GM18870 (cell line): ENCODE results near the gene FA2H.
"Not testable (repeated sequence)": the region's sequence is repeated elsewhere in the genome, so short reads cannot be mapped to it uniquely, and the experiment has no call there.

Experiments
- ATAC-seq: cut with Tn5 transposase; IDR thresholded peaks from one replicate; pipeline ENCODE4 v1.9.1; 2021; ENCODE audit warnings: moderate library complexity; ENCODE audit not compliant: unreplicated experiment

The FA2H gene

DNA sequence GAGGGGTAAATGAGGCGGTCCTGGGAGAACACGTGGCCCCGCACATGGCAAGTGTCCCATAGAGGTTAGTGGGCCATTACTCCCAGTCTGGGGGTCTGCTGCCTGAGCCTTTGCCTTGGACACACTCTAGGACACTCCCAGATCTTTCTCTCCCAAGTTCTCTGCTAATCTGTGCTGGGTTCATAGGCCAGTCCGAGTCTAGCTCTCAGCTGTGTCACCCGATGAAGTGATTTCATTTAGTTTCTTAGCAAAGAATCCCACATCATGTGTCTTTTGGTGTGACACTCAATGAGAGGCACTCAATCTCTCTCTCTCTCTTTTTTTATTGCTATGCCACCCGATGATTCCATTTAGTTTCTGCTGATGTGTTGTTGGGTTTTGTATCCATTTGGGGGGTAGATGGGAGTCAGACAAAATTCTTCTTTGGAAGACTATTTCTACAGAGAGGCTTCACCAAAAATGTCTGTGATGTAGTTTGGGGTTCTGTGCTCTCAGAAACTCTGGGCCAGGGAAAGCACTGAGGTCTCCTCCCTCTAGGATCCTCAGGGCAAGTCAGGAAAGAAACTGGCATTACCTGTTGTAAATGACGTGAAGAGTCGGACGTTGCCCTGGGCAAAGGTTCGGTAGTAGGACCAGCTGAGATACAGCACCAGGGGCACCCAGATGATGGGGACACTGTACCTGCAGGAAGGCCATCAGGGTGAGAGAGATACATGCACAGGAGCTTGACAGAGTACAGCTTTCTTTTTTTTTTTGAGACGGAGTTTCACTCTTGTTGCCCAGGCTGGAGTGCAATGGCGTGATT, 48.8 kb downstream of the FA2H start:
- ATAC-seq: no peak

- no peak for ATAC-seq
Observed at GRCh38 chr16:74724820-74725549, 49.6 kb downstream of the FA2H start.

DNA sequence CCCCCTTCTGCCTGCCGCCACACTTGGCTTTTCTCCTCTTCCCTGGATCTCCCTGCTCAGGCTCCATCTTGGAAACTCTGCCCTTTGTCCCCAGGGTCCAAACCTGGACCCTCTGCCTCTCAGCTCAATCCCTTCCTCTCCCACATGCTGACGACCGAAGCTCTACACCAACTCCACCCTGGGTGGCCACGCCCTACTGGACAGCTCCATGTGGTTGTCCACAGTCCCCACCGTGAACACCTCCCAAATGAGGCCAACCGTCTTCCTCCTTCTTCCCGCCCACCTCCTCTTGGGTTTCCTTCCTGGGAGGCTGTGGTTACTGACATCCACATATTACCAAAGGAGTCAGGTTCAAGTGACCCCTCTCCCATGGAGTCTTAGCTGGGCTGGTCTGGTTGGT, 51.4 kb downstream of the FA2H start:
- ATAC-seq: no peak

DNA sequence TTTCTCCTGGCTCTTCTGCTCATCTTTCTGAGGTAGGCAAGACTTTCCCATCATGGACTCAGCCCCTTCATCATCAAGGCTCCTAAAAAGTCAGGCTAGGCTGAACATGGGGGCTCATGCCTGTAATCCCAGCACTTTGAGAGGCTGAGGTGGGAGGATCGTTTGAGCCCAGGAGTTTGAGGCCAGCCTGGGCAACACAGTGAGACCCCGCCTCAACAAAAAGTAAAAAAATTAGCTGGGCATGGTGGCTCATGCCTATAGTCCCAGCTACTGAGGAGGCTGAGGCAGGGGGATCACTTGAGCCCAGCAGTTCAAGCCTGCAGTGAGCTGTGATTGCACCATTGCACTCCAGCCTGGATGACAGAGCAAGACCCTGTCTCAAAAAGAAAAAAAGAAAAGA, 52.5 kb downstream of the FA2H start:
- not testable (repeated sequence) for ATAC-seq

DNA sequence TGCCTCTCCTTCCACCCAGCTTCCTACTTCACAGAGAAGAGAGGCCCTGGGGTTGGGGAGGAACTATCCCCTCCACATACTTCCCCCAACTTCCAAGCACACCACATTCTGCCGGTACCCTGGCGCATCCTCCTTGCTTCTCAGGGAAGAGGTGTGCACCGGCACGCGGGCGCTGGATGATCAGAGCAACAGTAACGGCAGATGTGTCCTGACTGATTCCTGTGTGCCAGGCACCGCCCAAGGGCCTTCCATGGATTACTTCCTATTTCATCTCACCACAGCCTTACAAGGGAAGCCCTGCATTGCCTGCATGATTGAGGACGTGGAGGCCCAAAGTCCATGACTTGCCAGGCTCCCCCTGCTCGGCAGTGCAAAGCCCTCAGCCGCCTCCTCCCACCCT, 52.9 kb downstream of the FA2H start:
- no peak for ATAC-seq

DNA sequence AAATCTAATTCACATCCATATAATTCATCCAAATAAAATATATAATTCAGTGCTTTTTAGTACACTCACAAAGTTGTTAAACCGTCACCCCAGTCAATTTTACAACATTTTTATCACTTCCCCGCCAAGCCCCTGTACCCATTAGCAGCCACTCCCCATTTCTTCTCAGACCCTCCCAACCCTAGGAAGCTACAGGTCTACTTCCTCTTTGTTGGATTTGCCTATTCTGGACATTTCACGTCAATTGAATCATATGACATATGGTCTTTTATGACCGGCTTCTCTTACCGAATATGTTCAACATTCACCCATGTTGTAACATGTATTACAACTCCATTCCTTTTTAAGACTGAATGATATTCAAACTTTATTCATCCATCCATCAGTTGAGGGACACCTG, 54.0 kb downstream of the FA2H start:
- no peak for ATAC-seq

DNA sequence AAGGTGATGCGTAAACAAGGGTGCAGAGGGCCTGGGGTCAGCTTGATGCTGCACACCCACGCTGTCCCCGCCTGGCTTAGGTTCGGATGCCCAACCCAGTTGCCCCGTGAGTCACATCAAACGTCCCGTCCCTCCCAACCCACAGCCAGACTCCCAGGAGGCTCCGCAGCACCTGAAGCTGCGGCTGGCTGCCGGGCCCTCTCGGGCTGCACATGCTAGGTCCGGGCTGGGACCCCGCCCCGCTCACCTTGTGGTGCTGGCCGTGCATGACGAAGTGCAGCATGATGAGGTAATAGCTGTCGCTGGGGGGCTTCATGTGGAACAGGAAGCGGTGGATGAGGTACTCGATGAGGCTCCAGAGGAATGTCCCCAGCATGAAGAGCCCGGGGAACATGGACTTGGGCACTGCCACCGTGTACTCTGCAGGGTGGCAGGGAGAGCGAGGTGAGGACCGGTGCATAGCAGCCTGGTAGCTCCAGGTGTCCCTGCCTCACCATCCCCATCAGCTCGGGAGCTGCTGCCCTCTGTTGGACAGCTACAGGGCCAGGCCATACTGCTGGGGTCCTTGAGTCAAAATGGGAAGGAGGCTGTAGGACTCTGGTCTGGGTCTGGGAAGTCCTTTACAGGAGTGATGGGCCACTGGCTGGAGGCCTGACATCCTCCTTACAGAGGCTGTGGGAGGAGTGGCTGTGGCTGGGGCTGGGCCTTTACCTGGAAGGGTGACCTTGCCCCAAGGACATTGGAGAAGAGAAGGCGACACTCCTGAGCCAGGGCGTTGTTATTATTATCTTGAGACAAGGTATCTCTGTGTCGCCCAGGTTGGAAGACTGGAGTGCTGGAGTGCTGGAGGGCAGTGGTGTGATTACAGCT, 55.6 kb downstream of the FA2H start:
- no peak for ATAC-seq

DNA sequence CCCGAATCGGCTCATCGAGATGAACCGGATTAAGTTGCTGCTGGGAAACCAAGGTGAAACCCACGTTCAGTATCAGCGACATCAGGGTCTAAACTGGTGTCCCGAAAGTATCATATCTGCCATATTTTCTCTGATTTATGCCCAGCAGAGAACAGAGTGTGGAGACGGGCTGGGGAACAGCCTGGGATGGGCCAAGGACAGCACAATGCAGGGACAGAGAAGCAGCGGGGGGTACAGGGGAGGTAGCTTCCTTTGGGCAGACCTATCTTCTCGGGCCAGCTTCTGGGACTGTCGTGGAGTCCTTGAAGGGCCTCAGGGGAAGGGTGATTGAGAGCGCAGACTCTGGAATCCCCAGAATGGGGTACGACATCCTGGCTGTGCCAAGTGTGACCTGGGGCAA, 56.5 kb downstream of the FA2H start:
- ATAC-seq: no peak

DNA sequence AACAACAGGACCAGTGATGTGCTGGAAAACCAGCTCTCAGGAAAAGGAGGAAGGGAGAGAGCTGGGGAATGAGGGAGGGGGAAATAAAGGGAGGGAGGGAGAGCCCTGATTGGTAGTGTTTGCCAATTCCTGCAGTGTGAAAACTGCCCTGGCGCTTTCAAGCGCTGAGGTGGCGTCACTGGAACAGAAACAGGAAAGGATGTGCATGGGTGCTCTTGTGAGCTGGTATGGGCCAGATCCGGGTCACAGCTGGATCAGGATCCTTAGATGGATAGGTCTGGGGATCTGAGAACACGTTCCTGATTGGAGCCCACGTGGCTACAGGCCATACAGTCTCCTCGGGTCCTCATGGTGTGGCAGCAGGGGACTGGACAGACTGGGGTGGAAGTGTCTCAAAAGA, 57.3 kb downstream of the FA2H start:
- no peak for ATAC-seq

- no peak for ATAC-seq
Observed at GRCh38 chr16:74716355-74716754, 58.3 kb downstream of the FA2H start.

DNA sequence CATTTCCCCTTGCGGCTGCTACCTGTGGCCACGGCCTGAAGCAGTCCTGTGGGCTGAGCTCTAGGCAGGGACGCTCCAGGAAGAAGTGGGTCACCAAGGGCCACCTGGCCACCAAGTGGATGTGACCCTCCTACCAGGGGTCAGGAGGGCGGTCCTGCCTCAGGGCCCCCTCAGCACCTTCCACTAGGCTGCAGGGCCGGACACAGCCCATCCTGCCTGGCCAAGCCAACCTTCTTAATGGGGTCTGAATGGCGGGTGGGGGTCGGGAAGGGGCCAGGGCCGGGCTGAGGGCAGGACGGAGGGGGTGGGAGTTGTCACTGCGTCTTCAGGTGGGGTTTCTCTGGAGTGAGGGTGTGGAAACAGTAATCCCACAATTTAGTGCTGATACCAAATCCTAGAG, 60.7 kb downstream of the FA2H start:
- ATAC-seq: no peak

- no peak for ATAC-seq
Observed at GRCh38 chr16:74713325-74713724, 61.3 kb downstream of the FA2H start.

GRCh38 chr16:74711938-74712337, 62.7 kb downstream of the FA2H start:
- no peak for ATAC-seq

DNA sequence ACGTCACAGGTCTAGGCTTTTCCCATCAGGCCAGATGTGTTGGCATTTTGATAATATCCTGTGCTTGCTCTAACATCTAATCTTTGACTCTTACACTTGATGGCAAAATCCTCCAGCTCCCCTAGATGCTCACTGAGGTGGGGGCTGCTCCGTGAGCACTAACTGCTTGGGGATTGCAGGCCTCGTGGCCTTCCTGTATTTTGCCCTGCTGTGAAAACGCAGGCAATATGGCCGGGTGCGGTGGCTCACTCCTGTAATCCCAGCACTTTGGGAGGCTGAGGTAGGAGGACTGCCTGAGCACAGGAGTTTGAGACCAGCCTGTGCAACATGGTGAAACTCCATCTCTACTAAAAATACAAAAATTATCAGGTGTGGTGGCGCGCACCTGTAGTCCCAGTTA, 64.2 kb downstream of the FA2H start:
- no peak for ATAC-seq

- ATAC-seq: no peak
Observed at GRCh38 chr16:74709441-74709877, 65.2 kb downstream of the FA2H start.

DNA sequence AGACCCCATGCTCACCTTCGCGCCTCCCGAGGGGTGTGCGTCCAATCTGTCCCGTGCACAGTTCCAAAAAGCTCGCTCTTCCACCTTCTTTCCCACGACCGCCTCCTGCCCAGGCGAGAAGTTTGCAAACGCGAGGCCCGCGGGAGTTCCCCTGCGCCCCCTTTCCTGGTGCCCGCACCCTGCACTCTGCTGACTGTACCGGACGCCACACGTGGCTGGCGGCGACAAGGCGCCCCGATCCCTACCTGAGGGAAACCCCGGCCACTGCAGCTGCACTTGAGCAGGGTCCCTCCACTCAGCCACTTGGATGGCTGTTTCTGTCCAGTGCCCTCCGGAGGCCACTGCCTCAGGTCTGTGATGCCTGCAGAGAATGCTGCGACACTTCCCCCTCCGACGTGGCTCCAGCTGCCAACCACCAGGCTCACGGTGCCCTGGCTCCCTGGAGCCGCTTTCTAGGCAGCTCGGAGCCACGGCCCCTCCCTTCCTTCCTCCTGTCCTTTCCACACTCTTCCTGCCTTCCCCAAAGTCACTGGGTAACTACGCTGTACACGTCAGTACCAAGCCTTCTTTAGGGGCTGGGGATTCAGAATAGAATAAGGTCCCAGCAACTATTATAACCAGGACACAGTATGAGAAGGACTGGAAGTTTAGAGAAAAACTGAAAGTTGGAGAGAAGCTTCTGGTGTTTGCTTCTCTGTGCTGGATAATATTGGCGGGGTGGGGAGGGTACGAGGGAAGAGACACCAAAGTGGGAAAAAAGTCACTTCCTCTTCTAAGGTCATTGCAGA, 74.0 kb downstream of the FA2H start, which contains the start of gene MLKL:
MLKL (minus strand) TSS at position 425 of the 788 bp plus-strand sequence. CDS start 5,105 bp downstream, outside the sequence.
- ATAC-seq: peak; percentile 39

- no peak for ATAC-seq
Observed at GRCh38 chr16:74700116-74700437, 74.5 kb downstream of the FA2H start.

DNA sequence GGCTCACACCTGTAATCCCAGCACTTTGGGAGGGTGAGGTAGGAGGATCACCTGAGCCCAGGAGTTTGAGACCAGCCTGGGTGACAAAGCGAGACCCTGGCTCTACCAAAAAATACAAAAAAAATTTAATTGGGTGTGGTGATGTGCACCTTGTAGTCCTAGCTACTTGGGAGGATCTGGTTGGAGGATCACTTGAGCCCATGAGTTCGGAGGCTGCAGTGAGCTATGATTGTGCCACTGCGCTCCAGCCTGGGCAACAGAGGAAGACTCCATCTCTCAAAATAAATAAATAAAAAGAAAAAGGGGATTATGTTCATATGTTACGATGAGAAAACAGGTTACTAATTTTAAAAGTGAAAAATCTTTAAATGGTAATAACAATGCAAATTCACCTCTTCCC, 75.0 kb downstream of the FA2H start:
- no peak for ATAC-seq

DNA sequence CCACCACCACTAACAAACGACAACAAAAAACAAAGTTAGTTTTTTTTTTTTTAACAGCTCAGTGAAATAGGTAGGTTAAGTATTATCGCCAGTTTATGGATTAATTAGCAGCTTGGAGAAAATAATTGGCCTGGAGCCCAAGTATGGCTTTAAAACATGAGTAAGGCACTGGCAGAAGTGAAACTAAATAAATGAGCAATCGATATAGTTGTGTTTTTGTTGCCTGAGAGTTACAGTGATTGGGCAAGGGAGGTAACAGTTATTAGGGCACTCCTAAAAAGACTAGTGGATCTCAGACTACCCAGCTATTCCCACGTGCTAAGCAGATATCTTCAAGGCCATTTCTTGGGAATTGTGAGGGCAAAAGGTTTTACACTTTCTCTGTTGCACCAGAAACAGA, 76.4 kb downstream of the FA2H start:
- ATAC-seq: no peak
